Right forelimb (tissue), 1 donor: Measurements from ENCODE around the gene RASEF.

ENCODE experiments used
- DNase-seq: peaks from one replicate; pipeline ENCODE4 v3.0.0-alpha.2; 2018

The RASEF gene

DNA sequence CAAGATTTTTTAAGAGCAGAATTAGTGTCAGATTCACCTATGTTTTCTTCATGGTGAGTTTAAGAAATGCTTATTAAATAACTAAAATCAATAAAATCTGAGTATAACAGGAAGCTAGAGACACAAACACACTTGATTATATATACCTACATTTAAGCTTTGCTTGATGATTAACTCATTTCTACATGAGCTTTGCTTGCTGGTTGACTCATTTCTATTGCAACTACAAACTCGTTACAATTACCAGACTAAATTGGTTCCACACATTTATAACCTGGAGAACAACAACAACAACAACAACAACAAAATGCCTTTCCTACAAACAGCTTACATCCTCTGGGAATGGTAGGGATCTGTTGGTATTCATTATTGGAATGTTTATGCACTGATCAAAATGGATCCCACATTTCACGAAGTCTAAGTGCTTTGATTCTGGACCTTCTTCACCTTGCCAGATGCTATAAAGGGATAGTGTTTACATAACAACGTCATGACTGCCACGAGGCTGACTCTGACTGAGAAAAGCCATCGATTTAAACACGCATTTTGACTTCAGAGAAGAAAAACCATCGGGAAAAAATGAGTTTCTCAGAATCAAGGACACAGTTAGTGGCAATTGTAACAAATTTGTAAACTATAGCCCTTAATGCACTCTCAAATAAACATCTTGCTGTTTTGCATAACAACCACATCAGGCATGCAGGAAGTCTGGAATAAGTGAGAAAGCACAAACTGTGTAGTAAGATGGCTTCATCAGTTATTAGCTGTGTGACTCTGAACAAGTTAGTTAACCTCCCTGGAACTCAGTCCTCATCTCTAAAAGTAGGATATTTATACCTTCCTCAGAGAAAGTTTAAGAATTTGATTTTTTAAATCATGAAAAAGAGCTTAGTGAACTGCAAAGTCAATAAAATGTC is 49.8 kb downstream of the RASEF start:
- no peak for DNase-seq

- no peak for DNase-seq
Measured at GRCh38 chr9:83012168-83012921, 50.6 kb downstream of the RASEF start.

DNA sequence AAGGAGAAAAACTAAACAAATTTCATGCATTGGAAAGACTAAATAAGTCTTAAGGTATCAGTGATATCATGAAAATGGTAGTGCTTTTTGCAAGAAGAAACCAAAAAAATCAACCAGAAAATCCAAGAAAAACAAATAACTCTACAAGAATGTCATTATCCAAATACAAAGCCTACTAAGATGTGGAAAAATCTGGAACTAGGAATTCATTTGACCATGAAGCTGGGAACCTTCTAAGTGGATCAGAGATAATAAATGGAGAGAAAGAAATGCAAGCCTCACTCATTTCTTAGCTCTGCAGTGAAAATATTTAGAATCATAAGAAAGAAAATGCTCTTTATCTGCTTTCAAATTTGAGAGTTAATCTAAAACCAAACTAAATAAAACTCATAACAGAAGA is 51.3 kb downstream of the RASEF start:
- DNase-seq, result no peak

DNA sequence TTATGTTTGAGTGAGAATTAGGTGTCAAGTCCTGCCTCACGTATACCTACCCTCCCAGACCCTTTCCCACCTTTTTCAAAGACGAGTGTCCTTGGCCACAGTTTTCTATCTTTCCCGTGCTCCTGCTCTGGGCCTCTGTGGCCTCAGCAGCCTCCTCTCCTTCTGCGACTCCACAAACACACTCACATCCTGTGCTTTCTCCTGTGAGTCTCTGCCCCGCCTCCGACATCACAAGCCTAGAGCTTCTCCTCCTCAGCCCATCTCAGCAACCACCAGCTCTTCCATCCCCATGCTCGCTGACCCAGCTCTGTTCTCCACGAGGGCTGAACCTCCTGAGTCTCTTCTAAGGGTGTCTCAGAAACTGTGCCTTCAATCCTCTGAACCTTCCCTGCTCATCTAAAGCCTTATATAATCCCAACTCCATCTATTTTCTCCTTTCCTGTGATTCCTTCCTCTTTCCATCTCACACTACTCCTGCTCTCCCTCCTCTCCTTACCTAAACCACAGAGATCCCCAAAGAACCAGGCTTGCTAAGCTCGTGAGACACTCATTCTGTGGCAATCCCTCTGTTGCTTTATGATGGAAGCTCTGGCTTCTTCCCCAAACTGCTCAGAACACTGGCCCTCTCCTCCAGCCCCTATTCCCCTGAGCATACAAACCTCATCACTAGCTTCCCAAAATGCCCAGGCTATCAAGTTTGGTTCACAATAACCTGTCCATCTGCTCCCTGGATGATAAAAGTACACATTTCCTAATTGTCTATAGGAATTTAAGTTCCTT is 55.2 kb downstream of the RASEF start:
- DNase-seq, result no peak

GRCh38 chr9:83006378-83006777 is 56.6 kb downstream of the RASEF start:
- no peak for DNase-seq

DNA sequence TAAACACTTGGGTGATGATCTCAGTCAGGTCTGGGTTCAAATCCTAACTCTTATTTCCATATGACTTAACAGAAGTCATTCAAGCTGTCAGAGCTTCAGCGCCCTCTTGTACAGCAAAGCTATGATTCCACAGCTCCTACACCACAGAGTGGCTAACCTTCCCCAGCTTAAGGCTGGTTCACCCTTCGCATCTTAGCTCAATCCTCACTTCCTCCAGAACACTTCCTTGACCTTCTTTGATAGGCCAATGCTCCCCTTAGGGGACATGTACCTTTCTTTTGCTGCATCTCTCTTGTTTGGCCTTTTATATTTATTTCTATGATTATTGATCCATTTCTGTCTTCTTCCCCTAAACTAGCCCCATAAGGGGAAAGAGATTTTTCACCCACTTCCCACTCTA is 57.0 kb downstream of the RASEF start:
- DNase-seq, result no peak

DNA sequence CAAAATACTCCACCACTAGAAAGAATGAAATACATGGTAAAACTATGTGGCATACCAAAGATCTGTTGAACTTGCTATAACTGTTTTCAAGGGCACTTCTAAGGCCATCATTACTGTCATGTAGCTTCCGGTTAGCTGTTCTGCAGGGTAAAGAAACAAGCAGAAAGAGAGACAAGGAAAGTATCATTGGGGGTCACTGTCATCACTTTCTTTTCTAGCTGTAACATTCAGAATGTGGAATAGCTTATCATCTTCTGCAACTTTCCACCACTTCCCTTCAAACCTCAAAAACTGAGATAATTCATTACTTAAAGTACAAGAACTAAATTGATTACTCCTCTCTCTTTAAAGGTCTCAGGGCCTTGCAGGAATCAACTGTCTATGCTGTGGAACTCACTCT is 57.6 kb downstream of the RASEF start:
- DNase-seq, result no peak

DNA sequence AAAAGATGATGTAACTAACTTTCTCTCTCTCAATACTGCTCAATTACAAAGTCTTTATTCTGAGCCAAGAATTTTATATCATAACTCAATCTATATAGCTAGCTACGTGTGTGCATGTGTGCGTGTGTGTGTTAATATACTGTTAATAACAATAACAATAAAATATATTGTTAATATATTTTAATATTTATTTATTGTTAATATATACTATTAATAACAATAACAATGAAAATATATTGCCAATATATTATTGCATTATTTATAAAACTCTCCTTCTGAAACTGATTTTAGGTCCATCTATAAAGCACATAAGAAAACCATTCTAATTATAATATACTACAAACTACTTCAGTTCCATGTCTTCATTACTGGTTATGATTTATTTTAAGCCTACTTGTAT is 60.6 kb downstream of the RASEF start:
- no peak for DNase-seq

DNA sequence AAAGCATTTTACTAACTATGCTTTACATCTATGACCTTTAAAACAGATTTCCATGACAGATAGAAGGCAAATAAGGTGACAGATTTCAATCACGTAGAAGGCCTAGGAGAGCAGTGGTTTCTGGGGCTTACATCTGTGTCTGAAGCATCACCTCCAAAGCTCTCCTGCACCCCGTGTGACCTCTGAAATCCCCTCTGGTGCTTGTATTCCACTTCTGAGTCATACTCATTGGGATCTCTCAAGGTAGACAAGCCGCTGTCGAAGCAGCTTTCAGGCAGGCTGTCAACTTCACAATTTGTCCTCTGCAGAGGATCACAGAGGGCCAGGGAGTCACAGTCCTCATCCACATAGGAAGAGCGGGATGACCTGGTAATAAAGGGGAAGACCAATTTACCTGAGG is 62.2 kb downstream of the RASEF start:
- DNase-seq, result no peak

- no peak for DNase-seq
Measured at GRCh38 chr9:82998409-82998808, 64.5 kb downstream of the RASEF start.

DNA sequence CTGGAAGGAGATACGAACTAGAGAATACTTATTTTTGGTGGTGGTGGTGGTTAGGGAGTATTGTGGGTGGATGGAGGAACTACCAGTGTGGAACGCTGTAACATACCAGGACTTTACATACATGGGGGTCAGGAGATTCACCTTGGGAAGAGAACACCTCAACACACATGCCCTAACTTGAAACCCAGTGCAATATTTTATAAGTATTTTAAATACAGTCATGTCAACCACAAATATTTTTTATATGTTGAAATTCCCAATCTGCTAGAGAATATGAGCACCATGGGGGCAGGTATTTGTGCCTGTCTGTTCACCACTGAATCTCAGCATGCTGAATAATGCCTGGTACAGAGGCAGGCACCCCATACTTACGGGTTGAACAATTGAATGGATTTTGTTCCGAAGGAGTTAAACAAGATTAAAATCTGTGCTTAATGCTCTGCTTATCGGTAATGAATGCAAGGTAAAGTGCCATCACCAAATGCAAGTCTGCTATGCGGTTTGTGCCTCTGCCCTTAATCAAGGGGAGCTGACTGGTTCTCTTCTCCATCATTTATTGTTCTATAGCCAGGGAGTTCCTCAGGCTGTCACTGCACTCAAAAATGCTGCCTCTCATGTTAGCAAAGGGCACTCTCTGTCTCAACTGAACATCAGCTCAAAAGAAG is 65.3 kb downstream of the RASEF start:
- DNase-seq, result no peak

- no peak for DNase-seq
Measured at GRCh38 chr9:82996941-82997340, 66.0 kb downstream of the RASEF start.

DNA sequence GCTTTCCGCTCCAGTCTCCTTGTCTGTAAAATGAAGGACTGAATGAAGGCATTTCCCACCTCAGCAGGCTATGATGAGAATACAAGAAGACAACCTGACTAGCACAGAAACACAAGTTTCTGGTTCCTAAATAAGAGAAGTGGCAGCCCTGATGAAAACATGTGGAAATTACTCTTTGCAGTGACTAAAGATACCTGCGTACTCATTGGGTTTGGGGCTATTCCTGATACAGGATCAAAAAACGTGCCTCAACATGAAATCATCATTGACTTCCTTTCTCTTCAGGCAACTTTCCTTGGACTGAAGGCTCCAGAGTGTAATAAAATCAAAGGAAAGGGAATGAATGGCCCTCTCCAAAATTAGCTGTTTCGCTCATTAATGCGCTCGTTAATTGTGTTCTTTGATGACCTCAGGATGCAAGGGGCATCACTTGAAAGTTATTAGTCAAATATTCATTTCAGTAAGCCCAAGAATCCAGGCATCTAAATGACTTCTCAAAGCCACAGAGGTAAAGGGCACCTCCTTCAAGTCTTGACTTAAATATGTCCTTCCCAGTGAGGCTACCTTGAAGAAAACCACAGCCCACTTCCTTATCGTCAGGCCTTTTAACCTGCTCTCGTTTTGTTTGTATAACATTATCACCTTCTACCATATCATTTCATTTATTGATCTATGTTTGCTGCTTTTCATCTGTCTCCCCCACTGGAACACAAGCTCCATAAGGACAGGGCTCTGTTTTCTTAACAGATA is 68.9 kb downstream of the RASEF start:
- no peak for DNase-seq

DNA sequence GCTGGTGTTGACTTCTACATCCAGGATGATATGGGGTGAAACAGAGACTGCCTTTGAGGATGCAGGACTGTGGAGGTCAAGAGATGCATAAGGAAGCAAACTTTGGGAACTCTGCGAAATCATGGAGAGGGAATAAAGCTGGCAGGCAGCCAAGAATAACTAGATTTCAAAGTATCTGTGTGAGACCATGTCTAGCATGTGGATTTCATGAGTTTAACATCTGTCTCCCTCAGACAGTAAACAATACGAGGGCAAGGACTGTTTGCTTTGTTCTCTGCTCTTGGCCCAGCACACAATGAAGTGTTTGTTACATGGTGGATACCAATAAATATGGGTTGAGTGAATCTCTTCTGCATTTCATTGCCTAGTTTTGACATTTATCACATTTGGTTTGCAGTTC is 71.3 kb downstream of the RASEF start:
- DNase-seq, result no peak

DNA sequence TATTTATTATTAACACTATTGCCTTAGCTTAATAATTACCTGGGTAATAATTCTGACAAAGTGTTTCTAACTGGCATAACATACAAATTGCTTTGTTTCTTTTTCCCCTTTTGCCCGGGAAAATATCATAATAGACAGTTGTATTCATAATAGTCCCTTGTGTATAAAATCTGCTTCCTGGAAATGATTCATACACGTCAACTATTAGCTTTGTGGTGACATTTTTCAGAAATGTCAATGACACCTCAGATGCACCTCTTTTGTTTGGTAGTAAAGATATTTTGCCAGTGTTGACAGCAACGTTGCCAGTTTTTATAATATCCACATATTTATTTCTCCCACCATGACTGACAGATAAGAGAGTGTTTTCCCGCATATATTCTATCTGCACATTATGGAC is 73.0 kb downstream of the RASEF start:
- DNase-seq, result no peak

DNA sequence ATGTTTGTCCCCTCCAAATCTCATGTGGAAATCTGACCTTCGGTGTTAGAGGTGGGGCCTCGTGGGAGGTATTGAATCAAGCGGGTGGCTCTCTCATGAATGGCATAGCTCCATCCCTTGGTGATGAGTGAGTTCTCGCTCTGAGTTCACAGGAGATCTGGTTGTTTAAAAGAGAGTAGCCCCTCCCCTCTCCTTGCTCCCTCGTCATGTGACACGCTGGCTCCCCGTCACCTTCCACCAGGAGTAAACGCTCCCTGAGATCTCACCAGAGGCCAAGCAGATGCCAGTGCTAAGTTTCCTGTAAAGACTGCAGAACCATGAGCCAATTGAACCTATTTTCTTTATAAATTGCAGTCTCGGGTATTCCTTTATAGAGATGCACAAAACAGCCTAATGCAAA is 74.5 kb downstream of the RASEF start:
- DNase-seq, result no peak

DNA sequence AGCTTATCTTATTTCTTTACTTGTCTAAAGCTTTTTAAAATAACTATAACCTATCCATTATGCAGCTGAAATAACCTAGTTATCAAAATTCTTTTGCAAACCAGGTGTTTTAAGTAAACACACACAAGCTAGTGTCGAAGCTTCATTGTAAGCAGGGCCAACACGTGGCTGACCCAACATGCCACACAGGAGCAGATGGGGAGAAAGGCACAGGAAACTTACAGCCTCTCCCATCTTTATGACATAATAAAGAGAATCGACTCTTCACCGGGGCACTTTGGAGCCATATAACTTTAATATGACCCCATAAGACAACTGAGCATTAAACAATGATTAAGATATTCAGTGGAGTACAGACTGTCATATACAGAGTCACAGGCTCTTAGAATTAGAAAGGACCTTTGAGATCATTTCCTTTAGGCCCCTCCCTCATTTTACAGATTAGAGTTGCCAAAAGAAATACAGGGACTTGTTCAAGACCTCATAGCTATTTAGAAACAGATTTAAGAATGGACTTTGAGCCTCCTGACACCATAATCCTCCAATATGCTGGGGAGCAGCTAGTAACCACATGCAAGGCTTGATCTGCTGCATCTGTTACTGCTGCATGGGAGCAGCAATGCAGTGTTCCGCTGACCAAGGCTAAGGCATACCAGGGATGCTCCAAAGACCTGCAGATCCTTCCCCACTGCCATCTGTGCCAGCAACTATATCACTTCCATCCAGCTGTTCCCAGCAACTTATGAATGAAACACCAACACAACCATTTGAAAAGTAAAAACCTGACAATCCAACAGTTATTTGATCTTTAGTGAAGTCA is 75.4 kb downstream of the RASEF start:
- DNase-seq, result no peak

- DNase-seq, result no peak
Measured at GRCh38 chr9:82981552-82981951, 81.4 kb downstream of the RASEF start.

DNA sequence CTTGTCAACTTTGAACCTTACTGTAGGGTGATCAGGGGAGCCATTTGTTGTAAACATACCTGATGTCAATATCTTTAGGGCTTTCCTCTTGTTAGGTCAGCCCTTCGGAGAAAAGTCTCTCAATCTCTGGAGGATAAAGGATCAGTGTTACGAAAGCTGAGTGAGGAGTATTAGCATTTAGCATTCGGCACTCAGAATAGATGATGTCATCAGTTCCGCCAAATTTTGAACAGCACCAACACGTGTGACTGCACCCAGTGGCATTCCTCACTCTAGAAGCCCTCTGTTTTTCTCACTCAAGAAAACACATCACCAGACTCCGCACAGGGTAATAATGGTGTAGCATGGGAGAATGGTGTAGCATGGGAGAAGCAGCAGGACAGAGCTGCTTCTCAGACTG is 87.8 kb downstream of the RASEF start:
- no peak for DNase-seq

- DNase-seq, result no peak
Measured at GRCh38 chr9:82972446-82972845, 90.5 kb downstream of the RASEF start.

- no peak for DNase-seq
Measured at GRCh38 chr9:82970359-82970758, 92.6 kb downstream of the RASEF start.
